Measurements from ENCODE around the gene GTF3C6. TPM values are rescaled to one million over a fixed set of nuclear protein-coding genes. Genes with fewer than 3 reads are reported as not detected.
"Not testable (repeated sequence)": the region's sequence is repeated elsewhere in the genome, so short reads cannot be mapped to it uniquely, and the experiment has no call there.

The GTF3C6 gene
- total RNA-seq, 2 donors from 2014 or later = 14.3 to 31.0 TPM

GRCh38 chr6:111011360-111012142, 53.0 kb downstream of the GTF3C6 start:
- intact Hi-C loops (cut with DNase I) = loop anchor here (10.0 kb wide), 1 partner anchor 193 kb away; no protein-coding TSS in a partner anchor
- H3K4me3 ChIP-seq = no peak overlapping the region
- ATAC-seq = peak; percentile 67
- H3K27me3 ChIP-seq = no peaks in the 10 kb centered on the region
- H3K4me1 ChIP-seq = peaks cover 30% of the 10 kb centered on the region
- H3K9me3 ChIP-seq = no peaks in the 10 kb centered on the region
- WGBS, 2 donors = 62 to 65% methylated on average over 2 of the region's 2 CpGs
- peak in 1 of 4 donors; percentile 14 for DNase-seq
- H3K27ac ChIP-seq = no peak overlapping the region
- TF ChIP-seq POLR2A (IDR thresholded peaks at IDR 0.05) (no peak), CTCF (IDR thresholded peaks at IDR 0.05) (peak in 6 of 7 experiments; percentile 29 to 76 (median 68))
- H3K36me3 ChIP-seq (replicated peaks in 1 of 2; ENCODE audit: insufficient read depth in 1 of 2, low read depth in 2 of 2) = peaks cover 0 to 22% of the 10 kb centered on the region in 2 donors

GRCh38 chr6:111012143-111012452, 53.6 kb downstream of the GTF3C6 start:
- Histone ChIP-seq H3K27ac (no peak overlapping the region), H3K27me3 (no peaks in the 10 kb centered on the region), H3K36me3 (replicated peaks in 1 of 2; ENCODE audit: insufficient read depth in 1 of 2, low read depth in 2 of 2) (peaks cover 0 to 21% of the 10 kb centered on the region in 2 donors), H3K4me1 (peaks cover 30% of the 10 kb centered on the region), H3K4me3 (no peak overlapping the region), H3K9me3 (no peaks in the 10 kb centered on the region)
- no peak for TF ChIP-seq CTCF (IDR thresholded peaks at IDR 0.05)
- TF ChIP-seq POLR2A (IDR thresholded peaks at IDR 0.05) = no peak
- WGBS, 2 donors = 47 to 58% methylated on average over 2 of the region's 2 CpGs
- DNase-seq = no peak
- intact Hi-C loops (cut with DNase I) = loop anchor here (10.0 kb wide), 1 partner anchor 193 kb away; no protein-coding TSS in a partner anchor
- ATAC-seq = no peak

GRCh38 chr6:111012520-111012919, 54.0 kb downstream of the GTF3C6 start:
- not testable (repeated sequence) for H3K27me3 ChIP-seq, H3K4me3 ChIP-seq, DNase-seq, H3K9me3 ChIP-seq, ATAC-seq
- peak overlapping the region in 1 of 4 donors; percentile 70 for H3K27ac ChIP-seq
- intact Hi-C loops (cut with DNase I) = loop anchor here (10.0 kb wide), 1 partner anchor 192 kb away; no protein-coding TSS in a partner anchor
- 94% methylated on average over 4 of the region's 4 CpGs for WGBS, 2 donors
- peaks cover 30% of the 10 kb centered on the region for H3K4me1 ChIP-seq
- peaks cover 0 to 20% of the 10 kb centered on the region in 2 donors for H3K36me3 ChIP-seq (replicated peaks in 1 of 2; ENCODE audit: insufficient read depth in 1 of 2, low read depth in 2 of 2)

GRCh38 chr6:111013144-111013915, 54.8 kb downstream of the GTF3C6 start:
- no peak for TF ChIP-seq POLR2A (IDR thresholded peaks at IDR 0.05)
- TF ChIP-seq CTCF (IDR thresholded peaks at IDR 0.05) = no peak
- 38 to 45% methylated on average over 4 of the region's 4 CpGs for WGBS, 2 donors
- ATAC-seq (peak; percentile 52), DNase-seq (no peak)
- intact Hi-C loops (cut with DNase I) = loop anchor here (10.0 kb wide), 1 partner anchor 191 kb away; no protein-coding TSS in a partner anchor
- no peaks in the 10 kb centered on the region for H3K27me3 ChIP-seq
- peak overlapping the region in 2 of 4 donors; percentile 2 to 70 for H3K27ac ChIP-seq
- H3K36me3 ChIP-seq (replicated peaks in 1 of 2; ENCODE audit: insufficient read depth in 1 of 2, low read depth in 2 of 2) = peaks cover 0 to 20% of the 10 kb centered on the region in 2 donors
- no peaks in the 10 kb centered on the region for H3K9me3 ChIP-seq
- peaks cover 30% of the 10 kb centered on the region for H3K4me1 ChIP-seq
- H3K4me3 ChIP-seq = no peak overlapping the region
